H9 (cell line): ENCODE results near the gene CADM1. TPM values are rescaled to one million over a fixed set of nuclear protein-coding genes. Genes with fewer than 3 reads are reported as not detected.

Experiments used
- DNase-seq: peaks from one replicate; pipeline ENCODE4 v3.0.0-alpha.2; 2017
- H2AFZ ChIP-seq: one replicate; pipeline ENCODE4 v1.6.1; 2013; ENCODE audit warnings: mild to moderate bottlenecking, low read length, control low read depth, moderate library complexity
- H2AK5ac ChIP-seq: 2 replicates; pipeline ENCODE4 v1.6.1; 2013; ENCODE audit warnings: low read length, control low read depth, mixed read lengths; ENCODE audit not compliant: insufficient read length
- H2BK120ac ChIP-seq: one replicate; pipeline ENCODE4 v1.6.1; 2013; ENCODE audit warnings: low read depth, mild to moderate bottlenecking, low read length, control low read depth, inconsistent platforms; ENCODE audit not compliant: poor library complexity, severe bottlenecking
- H2BK12ac ChIP-seq: 2 replicates; pipeline ENCODE4 v1.6.1; 2013; ENCODE audit warnings: low read length, control low read depth, mixed read lengths, low read depth; ENCODE audit not compliant: insufficient read length
- H2BK15ac ChIP-seq: 2 replicates; pipeline ENCODE4 v1.6.1; 2013; ENCODE audit warnings: low read depth, low read length, control low read depth
- H2BK20ac ChIP-seq: one replicate; pipeline ENCODE4 v1.6.1; 2013; ENCODE audit warnings: low read depth, mild to moderate bottlenecking, low read length, control low read depth, inconsistent platforms; ENCODE audit not compliant: poor library complexity, severe bottlenecking
- H2BK5ac ChIP-seq: 2 replicates; pipeline ENCODE4 v1.6.1; 2013; ENCODE audit warnings: low read length, control low read depth, mixed read lengths; ENCODE audit not compliant: insufficient read length
- H3K14ac ChIP-seq: 2 replicates; pipeline ENCODE4 v1.6.1; 2013; ENCODE audit warnings: low read length, control low read depth; ENCODE audit not compliant: insufficient read depth
- H3K18ac ChIP-seq: 2 replicates; pipeline ENCODE4 v1.6.1; 2013; ENCODE audit warnings: low read depth, mild to moderate bottlenecking, mixed read lengths, low read length, control low read depth; ENCODE audit not compliant: insufficient read length
- H3K23ac ChIP-seq: 2 replicates; pipeline ENCODE4 v1.6.1; 2013; ENCODE audit warnings: low read length, control low read depth, mixed read lengths, low read depth; ENCODE audit not compliant: insufficient read length
- H3K23me2 ChIP-seq: 2 replicates; pipeline ENCODE4 v1.6.1; 2013; ENCODE audit warnings: low read depth, mild to moderate bottlenecking, mixed read lengths, low read length, control low read depth; ENCODE audit not compliant: insufficient read length, poor library complexity, severe bottlenecking
- H3K27ac ChIP-seq: 2 replicates; pipeline ENCODE4 v1.5.1; 2013; ENCODE audit warnings: low read length, control low read depth, mixed read lengths, low read depth; ENCODE audit not compliant: insufficient read length
- H3K27me3 ChIP-seq: 2 replicates; pipeline ENCODE4 v1.6.1; 2013; ENCODE audit warnings: low read length, control low read depth, inconsistent platforms; ENCODE audit not compliant: insufficient read depth
- H3K4ac ChIP-seq: 2 replicates; pipeline ENCODE4 v1.6.1; 2013; ENCODE audit warnings: low read depth, mild to moderate bottlenecking, control low read depth, inconsistent platforms, low read length, moderate library complexity
- H3K4me1 ChIP-seq: 2 replicates; pipeline ENCODE4 v1.6.1; 2013; ENCODE audit warnings: low read length, control low read depth, inconsistent platforms; ENCODE audit not compliant: insufficient read depth
- H3K4me2 ChIP-seq: 2 replicates; pipeline ENCODE4 v1.6.1; 2013; ENCODE audit warnings: low read length, control low read depth, mixed read lengths; ENCODE audit not compliant: insufficient read length, insufficient read depth
- H3K56ac ChIP-seq: 2 replicates; pipeline ENCODE4 v1.6.1; 2013; ENCODE audit warnings: low read depth, mild to moderate bottlenecking, mixed read lengths, low read length, control low read depth; ENCODE audit not compliant: insufficient read length
- H3K79me1 ChIP-seq: 2 replicates; pipeline ENCODE4 v1.6.1; 2013; ENCODE audit warnings: low read depth, mild to moderate bottlenecking, moderate library complexity, low read length, control low read depth, inconsistent platforms; ENCODE audit not compliant: insufficient read depth, poor library complexity, severe bottlenecking
- H3K79me2 ChIP-seq: 2 replicates; pipeline ENCODE4 v1.6.1; 2013; ENCODE audit warnings: low read length, control low read depth, inconsistent platforms; ENCODE audit not compliant: insufficient read depth
- H3K9ac ChIP-seq: 2 replicates; pipeline ENCODE4 v1.6.1; 2013; ENCODE audit warnings: low read length, control low read depth, mixed read lengths; ENCODE audit not compliant: insufficient read length; ENCODE audit errors: extremely low read depth
- H3K9me3 ChIP-seq: one replicate; pipeline ENCODE4 v1.6.1; 2013; ENCODE audit warnings: low read depth, low read length, inconsistent platforms; ENCODE audit not compliant: control insufficient read depth
- H3T11ph ChIP-seq: one replicate; pipeline ENCODE4 v1.6.1; 2013; ENCODE audit warnings: mild to moderate bottlenecking, low read length, control low read depth, inconsistent platforms
- H4K20me1 ChIP-seq: one replicate; pipeline ENCODE4 v1.6.1; 2013; ENCODE audit not compliant: control insufficient read depth, insufficient read length, insufficient read depth
- H4K5ac ChIP-seq: 2 replicates; pipeline ENCODE4 v1.6.1; 2013; ENCODE audit warnings: low read depth, mild to moderate bottlenecking, mixed read lengths, low read length, control low read depth; ENCODE audit not compliant: insufficient read length
- H4K8ac ChIP-seq: replicated peaks from 2 replicates; pipeline ENCODE4 v1.6.1; 2013; ENCODE audit warnings: low read length, control low read depth, mixed read lengths, low read depth; ENCODE audit not compliant: insufficient read length
- H4K91ac ChIP-seq: 2 replicates; pipeline ENCODE4 v1.6.1; 2013; ENCODE audit warnings: low read depth, mild to moderate bottlenecking, moderate library complexity, mixed read lengths, low read length, control low read depth; ENCODE audit not compliant: insufficient read length
- H3K27ac Mint-ChIP-seq, 3 experiments: 2 replicates in 2 of 3; 3 replicates in 1 of 3; pipeline ENCODE4 v1.8.0; 2020 to 2021; ENCODE audit warnings: mixed read lengths in 3 of 3, mild to moderate bottlenecking in 1 of 3, moderate library complexity in 1 of 3
- H3K27me3 Mint-ChIP-seq: 2 replicates; pipeline ENCODE4 v1.8.0; 2021; ENCODE audit warnings: low read depth, mild to moderate bottlenecking, moderate library complexity, mixed read lengths
- H3K36me3 Mint-ChIP-seq, 3 experiments: 2 replicates in 2 of 3; 3 replicates in 1 of 3; pipeline ENCODE4 v1.8.0; 2020 to 2021; ENCODE audit warnings: low read depth in 3 of 3, mixed read lengths in 3 of 3; ENCODE audit not compliant: insufficient read depth in 1 of 3
- H3K4me1 Mint-ChIP-seq, 2 experiments: 2 replicates each; pipeline ENCODE4 v1.8.0; 2020; ENCODE audit warnings: mixed read lengths in 2 of 2
- H3K4me3 Mint-ChIP-seq, 2 experiments: 2 replicates in 1 of 2; 3 replicates in 1 of 2; pipeline ENCODE4 v1.8.0; 2020 to 2021; ENCODE audit warnings: mild to moderate bottlenecking in 2 of 2, mixed read lengths in 2 of 2, moderate library complexity in 1 of 2
- H3K9me3 Mint-ChIP-seq, 2 experiments: 2 replicates in 1 of 2; 3 replicates in 1 of 2; pipeline ENCODE4 v1.8.0; 2020; ENCODE audit warnings: mild to moderate bottlenecking in 2 of 2, mixed read lengths in 2 of 2, moderate library complexity in 1 of 2
- CTCF ChIP-seq: fragments of 200-600 bp; sonication (generic); conservative IDR thresholded peaks from 3 replicates; pipeline ENCODE4 v1.8.0; 2021; ENCODE audit warnings: antibody characterized with exemption, mild to moderate bottlenecking
- total RNA-seq: library from RNA; stranded (reverse); gene quantifications from 2 replicates; pipeline ENCODE4 v1.2.1, GENCODE V29; 2021

The CADM1 gene
- total RNA-seq, 1 experiment from 2014 or later = 11.9 TPM

DNA sequence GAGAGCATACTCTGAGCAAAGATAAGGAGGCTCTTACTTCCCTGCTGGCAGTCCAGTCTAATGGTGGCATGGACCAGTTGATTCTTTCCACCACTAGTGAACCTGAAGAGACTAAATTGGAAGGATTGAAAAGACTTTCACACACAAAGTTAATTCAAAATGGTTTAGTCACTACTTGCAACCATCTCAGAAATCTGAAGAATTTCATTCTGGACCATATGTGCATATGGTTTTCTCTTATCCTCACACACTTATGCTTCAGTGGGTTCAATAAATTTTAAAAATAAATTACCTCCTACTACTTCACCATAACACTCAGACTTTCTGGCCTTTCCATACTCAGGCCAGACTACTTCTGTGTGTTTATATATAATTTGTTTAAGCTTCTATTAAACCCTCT lies 44.7 kb downstream of the CADM1 start:
- Mint-ChIP-seq H3K36me3 (no peaks in the 10 kb centered on the region), H3K4me3 (no peak overlapping the region), H3K4me1 (peaks cover 35% of the 10 kb centered on the region in 2 experiments), H3K27me3 (peaks cover 2% of the 10 kb centered on the region), H3K9me3 (no peaks in the 10 kb centered on the region), H3K27ac (no peak overlapping the region)
- H3K9ac ChIP-seq = no peak overlapping the region
- TF ChIP-seq CTCF = no peak
- H3K18ac ChIP-seq = no peak overlapping the region
- no peak overlapping the region for H3K14ac ChIP-seq
- H3T11ph ChIP-seq = no peak overlapping the region
- H4K5ac ChIP-seq = no peak overlapping the region
- no peaks in the 10 kb centered on the region for H3K23me2 ChIP-seq
- no peaks in the 10 kb centered on the region for H3K79me1 ChIP-seq
- no peak overlapping the region for H3K4me2 ChIP-seq
- no peak overlapping the region for H3K23ac ChIP-seq
- no peak overlapping the region for H3K4ac ChIP-seq
- no peak overlapping the region for H2BK20ac ChIP-seq
- no peak overlapping the region for H2BK5ac ChIP-seq
- no peak overlapping the region for H4K91ac ChIP-seq
- peaks cover 4% of the 10 kb centered on the region; the same call in 1 of the 2 replicates for H3K4me1 ChIP-seq
- H2BK12ac ChIP-seq = no peak overlapping the region
- no peaks in the 10 kb centered on the region for H3K79me2 ChIP-seq
- H3K9me3 ChIP-seq = no peaks in the 10 kb centered on the region
- no peak overlapping the region for H2BK15ac ChIP-seq
- H3K27me3 ChIP-seq = no peaks in the 10 kb centered on the region
- H2BK120ac ChIP-seq = no peak overlapping the region
- no peak overlapping the region for H3K27ac ChIP-seq
- H4K8ac ChIP-seq = no peak overlapping the region
- no peak overlapping the region for H3K56ac ChIP-seq
- DNase-seq = no peak
- H2AK5ac ChIP-seq = no peak overlapping the region
- no peak overlapping the region for H2AFZ ChIP-seq
- H4K20me1 ChIP-seq = no peaks in the 10 kb centered on the region
